GM23248 (cell line): ENCODE results near the gene ENOX1. TPM values are rescaled to one million over a fixed set of nuclear protein-coding genes. Genes with fewer than 3 reads are reported as not detected.

Experiments used
- DNase-seq: peaks from one replicate; pipeline ENCODE4 v3.0.0-alpha.2; 2015
- H2AFZ ChIP-seq: fragments of 200-600 bp; sonication (generic); 2 replicates; pipeline ENCODE4 v1.6.1; 2016; ENCODE audit warnings: antibody characterized with exemption
- H3F3A ChIP-seq: fragments of 200-600 bp; sonication (generic); 2 replicates; pipeline ENCODE4 v1.6.1; 2016; ENCODE audit warnings: mild to moderate bottlenecking, antibody characterized with exemption, mixed run types; ENCODE audit not compliant: insufficient read depth
- H3K27ac ChIP-seq: fragments of 200-600 bp; sonication (generic); 2 replicates; pipeline ENCODE4 v1.5.1; 2016; ENCODE audit warnings: mild to moderate bottlenecking
- H3K27me3 ChIP-seq: fragments of 200-600 bp; sonication (generic); replicated peaks from 2 replicates; pipeline ENCODE4 v1.6.1; 2016; ENCODE audit warnings: mild to moderate bottlenecking; ENCODE audit not compliant: insufficient read depth
- H3K36me3 ChIP-seq: fragments of 200-600 bp; sonication (generic); 2 replicates; pipeline ENCODE4 v1.6.1; 2016; ENCODE audit warnings: low read depth, mild to moderate bottlenecking
- H3K4me1 ChIP-seq: fragments of 200-600 bp; sonication (generic); 2 replicates; pipeline ENCODE4 v1.6.1; 2016; ENCODE audit warnings: mild to moderate bottlenecking; ENCODE audit not compliant: insufficient read depth
- H3K4me2 ChIP-seq: fragments of 200-600 bp; sonication (generic); one replicate; pipeline ENCODE4 v1.6.1; 2016; ENCODE audit warnings: mild to moderate bottlenecking; ENCODE audit not compliant: unreplicated experiment
- H3K4me3 ChIP-seq: fragments of 200-600 bp; sonication (generic); 2 replicates; pipeline ENCODE4 v1.5.1; 2016; ENCODE audit warnings: mild to moderate bottlenecking
- H3K79me2 ChIP-seq: fragments of 200-600 bp; sonication (generic); 2 replicates; pipeline ENCODE4 v1.6.1; 2016; ENCODE audit warnings: mild to moderate bottlenecking; ENCODE audit not compliant: insufficient read depth
- H3K9ac ChIP-seq: fragments of 200-600 bp; sonication (generic); 2 replicates; pipeline ENCODE4 v1.6.1; 2016; ENCODE audit warnings: mild to moderate bottlenecking
- H3K9me2 ChIP-seq: fragments of 200-600 bp; sonication (generic); 2 replicates; pipeline ENCODE4 v1.6.1; 2016; ENCODE audit warnings: mixed run types, mild to moderate bottlenecking, moderate library complexity; ENCODE audit not compliant: insufficient read depth
- H3K9me3 ChIP-seq: fragments of 200-600 bp; sonication (generic); one replicate; pipeline ENCODE4 v1.6.1; 2017; ENCODE audit warnings: low read depth
- H4K20me1 ChIP-seq: fragments of 200-600 bp; sonication (generic); 2 replicates; pipeline ENCODE4 v1.6.0; 2016; ENCODE audit not compliant: insufficient read depth
- EZH2 ChIP-seq: fragments of 200-600 bp; sonication (generic); IDR thresholded peaks from 2 replicates; pipeline ENCODE4 v1.6.1; 2018; ENCODE audit warnings: antibody characterized with exemption, mild to moderate bottlenecking; ENCODE audit not compliant: insufficient read depth, poor library complexity, severe bottlenecking
- EZH2phosphoT487 ChIP-seq: fragments of 200-600 bp; sonication (generic); IDR thresholded peaks from 2 replicates; pipeline ENCODE4 v1.6.1; 2018; ENCODE audit warnings: antibody characterized with exemption, moderate library complexity, mild to moderate bottlenecking, low read depth; ENCODE audit not compliant: insufficient read depth
- WGBS, 2 experiments: methylation state at CpG; one replicate each; pipeline ENCODE4 v1.1.6; 2015 to 2017; ENCODE audit warnings: low lambda C conversion rate in 2 of 2, low coverage in 1 of 2; ENCODE audit errors: missing lambda C conversion rate in 2 of 2; 5-methylcytosine and 5-hydroxymethylcytosine counted together
- in situ Hi-C: fragments of 300-500 bp; cut with MboI; formaldehyde crosslinking; loops from 2 replicates; pipeline ENCODE4 v1.15.0; 2020
- polyA plus RNA-seq: library from polyadenylated mRNA; unstranded; fragments of >200 nt; fragmentation: Nextera tagmentation; extraction: Ambion mirVana; gene quantifications from 2 replicates; pipeline ENCODE4 v1.2.1, GENCODE V29; 2016
- total RNA-seq: library from RNA; depleted of rRNA; stranded (reverse); fragments of >200 nt; shearing (Covaris generic); gene quantifications from 2 replicates; pipeline ENCODE4 v1.2.3, GENCODE V29; 2014

ENOX1 gene
- total and polyA plus RNA-seq, 2 experiments from 2014 or later: 1.8 to 3.2 TPM

- H2AFZ ChIP-seq: no peak overlapping the region
- no peaks in the 10 kb centered on the region for H3K36me3 ChIP-seq
- H3K4me3 ChIP-seq: no peak overlapping the region
- no peaks in the 10 kb centered on the region for H3K79me2 ChIP-seq
- H4K20me1 ChIP-seq: no peaks in the 10 kb centered on the region
- WGBS, 2 experiments: 54 to 61% methylated on average over 2 of the region's 2 CpGs
- no peak overlapping the region for H3K27ac ChIP-seq
- TF ChIP-seq EZH2phosphoT487: no peak
- no peak for TF ChIP-seq EZH2
- no peaks in the 10 kb centered on the region for H3K27me3 ChIP-seq
- DNase-seq: no peak
- H3F3A ChIP-seq: no peaks in the 10 kb centered on the region
- H3K9me2 ChIP-seq: no peaks in the 10 kb centered on the region
- H3K4me2 ChIP-seq: no peak overlapping the region
- in situ Hi-C loops: no loop called here
- H3K9ac ChIP-seq: no peak overlapping the region
- 0 out of 2 replicates have a peak, but pooled peaks cover 4% of the 10 kb centered on the region for H3K4me1 ChIP-seq
- H3K9me3 ChIP-seq: no peaks in the 10 kb centered on the region
Measured at GRCh38 chr13:43764349-43764748, 22.4 kb downstream of the ENOX1 start.

GRCh38 chr13:43763143-43763759 is 23.5 kb downstream of the ENOX1 start:
- in situ Hi-C loops: no loop called here

GRCh38 chr13:43761616-43762315 is 25.0 kb downstream of the ENOX1 start:
- in situ Hi-C loops: no loop called here
- 38 to 56% methylated on average over 4 of the region's 4 CpGs for WGBS, 2 experiments

More at GRCh38 chr13:43763143-43763759, 23.5 kb downstream of the ENOX1 start:
- Histone ChIP-seq H3K9me2 (no peaks in the 10 kb centered on the region), H2AFZ (no peak overlapping the region), H3K4me1 (0 out of 2 replicates have a peak, but pooled peaks cover 4% of the 10 kb centered on the region), H3K27ac (no peak overlapping the region), H3F3A (no peaks in the 10 kb centered on the region), H3K9ac (no peak overlapping the region), H3K4me2 (no peak overlapping the region), H3K79me2 (no peaks in the 10 kb centered on the region), H3K9me3 (no peaks in the 10 kb centered on the region), H4K20me1 (no peaks in the 10 kb centered on the region), H3K36me3 (no peaks in the 10 kb centered on the region), H3K4me3 (no peak overlapping the region), H3K27me3 (no peaks in the 10 kb centered on the region)
- WGBS, 2 experiments: 76 to 82% methylated on average over 6 of the region's 6 CpGs
- no peak for TF ChIP-seq EZH2
- no peak for TF ChIP-seq EZH2phosphoT487
- no peak for DNase-seq

GRCh38 chr13:43760257-43760656 is 26.5 kb downstream of the ENOX1 start:
- no peak overlapping the region for H3K4me2 ChIP-seq

More at GRCh38 chr13:43761616-43762315, 25.0 kb downstream of the ENOX1 start:
- no peaks in the 10 kb centered on the region for H3K79me2 ChIP-seq
- no peaks in the 10 kb centered on the region for H3F3A ChIP-seq
- no peaks in the 10 kb centered on the region for H3K9me2 ChIP-seq
- H4K20me1 ChIP-seq: no peaks in the 10 kb centered on the region
- H3K27ac ChIP-seq: no peak overlapping the region
- no peak overlapping the region for H3K9ac ChIP-seq
- H3K27me3 ChIP-seq: no peaks in the 10 kb centered on the region
- no peaks in the 10 kb centered on the region for H3K36me3 ChIP-seq
- DNase-seq: no peak
- no peak overlapping the region for H3K4me2 ChIP-seq
- no peak overlapping the region for H3K4me3 ChIP-seq
- H3K4me1 ChIP-seq: 0 out of 2 replicates have a peak, but pooled peaks cover under 1% of the 10 kb centered on the region
- no peak overlapping the region for H2AFZ ChIP-seq
- TF ChIP-seq EZH2phosphoT487 (no peak), EZH2 (no peak)
- no peaks in the 10 kb centered on the region for H3K9me3 ChIP-seq

More at GRCh38 chr13:43760257-43760656, 26.5 kb downstream of the ENOX1 start:
- H3K79me2 ChIP-seq: no peaks in the 10 kb centered on the region
- H3K27me3 ChIP-seq: no peaks in the 10 kb centered on the region
- H4K20me1 ChIP-seq: no peaks in the 10 kb centered on the region
- no peaks in the 10 kb centered on the region for H3K9me3 ChIP-seq
- in situ Hi-C loops: no loop called here
- H3F3A ChIP-seq: no peaks in the 10 kb centered on the region
- no peaks in the 10 kb centered on the region for H3K36me3 ChIP-seq
- no peaks in the 10 kb centered on the region for H3K9me2 ChIP-seq
- H3K4me1 ChIP-seq: no peaks in the 10 kb centered on the region
- 39 to 41% methylated on average over 3 of the region's 3 CpGs for WGBS, 2 experiments
- no peak overlapping the region for H3K4me3 ChIP-seq
- no peak for DNase-seq
- H3K9ac ChIP-seq: no peak overlapping the region
- no peak overlapping the region for H3K27ac ChIP-seq
- H2AFZ ChIP-seq: no peak overlapping the region
- TF ChIP-seq EZH2phosphoT487 (no peak), EZH2 (no peak)
